Stimulated activated CD8-positive, alpha-beta memory T cell treated with anti-CD3 and anti-CD28 coated beads, Interleukin-15, amount 100 ng/mL, for 4 hours (primary cell): ENCODE measurements around the gene HIVEP2.

Experiments
- DNase-seq, 2 donors: peaks; one replicate each; pipeline ENCODE4 v3.0.0-alpha.2; 2020; ENCODE audit warnings: low read depth in 2 of 2

The HIVEP2 gene

DNA sequence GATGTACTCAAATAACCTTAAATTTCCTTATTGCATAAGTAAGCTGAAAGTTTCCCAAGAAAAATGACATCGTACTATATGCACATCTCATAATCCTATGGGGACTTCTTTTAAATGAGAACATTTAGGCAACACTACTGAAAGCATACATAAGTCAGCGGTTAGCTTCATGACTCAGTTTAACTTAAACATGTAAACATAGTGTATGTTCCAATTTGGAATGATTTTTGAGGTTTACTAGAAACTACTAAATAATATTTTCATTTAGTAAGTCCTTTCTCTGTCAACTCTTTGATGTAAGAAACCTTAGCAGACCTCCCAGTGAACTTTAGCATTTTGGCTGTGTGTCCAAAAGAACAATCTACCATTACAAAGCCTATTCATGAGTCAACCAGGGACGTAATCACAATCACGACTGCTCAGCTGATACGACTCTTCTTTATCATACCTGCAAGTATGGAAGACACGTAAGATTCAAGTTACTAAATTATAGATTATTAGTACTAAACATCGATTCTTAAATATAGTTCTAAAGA lies 19.3 kb downstream of the HIVEP2 start:
- no peak for DNase-seq

DNA sequence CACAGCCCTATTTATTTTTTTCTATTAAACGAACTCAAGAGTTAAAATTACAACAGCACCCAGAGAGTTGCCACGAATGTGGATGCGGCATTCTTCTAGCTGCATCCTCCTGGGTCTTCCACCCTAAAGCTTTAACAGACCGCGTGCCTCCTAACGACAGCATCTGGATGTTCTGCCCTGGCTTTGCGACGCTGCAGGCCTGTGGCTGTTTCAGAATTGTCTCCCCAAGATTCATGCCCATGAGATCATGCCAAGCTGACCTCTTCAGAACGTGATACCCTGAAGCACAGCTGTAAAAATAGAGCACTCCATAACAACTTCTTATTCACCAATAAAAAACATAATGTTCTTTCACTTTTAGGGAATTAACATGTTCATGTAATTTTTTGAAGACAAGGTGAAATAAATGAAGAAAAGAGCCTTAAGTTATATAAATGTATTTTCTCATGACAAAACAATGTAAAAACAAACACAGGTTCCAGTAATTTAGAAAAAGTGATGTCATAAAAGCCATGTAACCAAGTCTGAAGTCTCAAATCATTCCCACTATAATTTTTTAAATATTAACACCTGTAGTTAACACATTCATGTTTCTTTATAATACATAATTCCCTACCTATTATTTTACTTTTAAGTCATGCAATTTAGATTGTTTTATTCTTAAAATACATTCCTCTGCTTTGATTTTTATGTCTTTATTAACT lies 26.5 kb downstream of the HIVEP2 start:
- no peak for DNase-seq

DNA sequence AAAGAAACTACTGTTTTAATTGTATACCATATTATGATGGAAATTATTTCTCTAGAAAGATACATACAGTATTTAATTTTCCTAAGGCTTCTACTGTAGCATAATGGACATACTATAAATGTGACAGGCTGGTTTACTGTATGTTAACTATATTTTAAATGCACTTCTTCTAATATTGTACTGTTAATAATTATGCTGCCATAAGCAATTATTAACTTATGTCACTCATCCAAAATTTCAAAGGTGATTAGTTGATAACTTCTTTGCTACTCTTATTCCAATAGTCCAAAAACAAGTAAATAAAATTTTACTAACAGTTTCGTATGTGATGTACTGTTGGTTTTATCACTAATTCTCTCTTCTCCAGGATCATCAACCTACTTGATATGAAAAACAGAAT lies 28.1 kb downstream of the HIVEP2 start:
- DNase-seq, result no peak

DNA sequence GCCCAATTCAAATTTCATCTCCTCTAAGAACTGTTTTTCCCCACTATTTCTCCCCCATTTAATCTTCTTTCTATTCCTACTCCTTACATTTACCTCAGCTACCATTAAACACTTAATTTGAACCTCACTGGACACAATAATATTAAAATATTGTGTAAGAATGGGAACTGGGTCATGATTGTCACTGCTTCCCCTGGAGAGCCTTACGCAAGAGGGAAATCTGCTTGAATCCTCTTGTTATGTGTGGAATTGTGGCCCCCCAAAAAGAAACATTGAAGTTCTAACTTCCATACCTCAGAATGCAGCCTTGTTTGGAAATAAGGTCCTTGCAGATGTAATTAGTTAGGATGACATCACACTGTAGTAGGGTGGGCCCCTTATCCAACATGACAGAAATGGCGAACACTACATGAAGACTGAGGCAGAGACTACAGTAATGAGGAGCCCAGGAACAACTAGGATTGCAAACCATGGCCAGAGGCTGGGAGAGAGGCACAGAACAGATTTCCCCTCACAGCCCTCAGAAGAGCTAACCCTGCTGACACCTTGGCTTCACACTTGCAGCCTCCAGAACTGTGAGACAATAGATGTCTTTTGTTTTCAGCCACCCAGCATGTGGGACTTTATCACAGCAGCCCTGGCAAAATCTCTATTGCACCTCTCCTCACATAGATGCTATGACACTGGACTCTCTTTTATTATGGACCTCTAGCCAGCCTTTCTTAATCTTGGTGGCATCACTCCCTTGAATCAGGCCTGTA lies 29.9 kb downstream of the HIVEP2 start:
- no peak for DNase-seq

DNA sequence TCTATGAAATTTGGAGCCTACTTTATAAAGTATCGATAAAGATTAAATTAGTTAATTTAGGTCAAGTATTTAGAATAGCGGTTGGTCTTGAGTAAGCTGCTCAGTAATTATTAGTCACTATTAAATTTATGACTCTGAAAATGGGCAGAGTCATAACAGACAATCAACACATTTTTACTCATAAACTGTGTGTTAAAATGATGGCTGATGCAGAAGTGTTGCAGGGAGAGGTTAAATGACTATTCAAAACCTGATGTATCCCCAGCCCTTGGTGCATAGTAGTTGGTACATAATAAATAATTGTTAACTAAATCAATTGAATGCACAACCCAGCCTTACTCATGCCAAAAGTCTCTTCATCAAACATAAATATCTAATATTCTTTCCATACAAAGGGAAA lies 30.6 kb downstream of the HIVEP2 start:
- DNase-seq, result no peak

DNA sequence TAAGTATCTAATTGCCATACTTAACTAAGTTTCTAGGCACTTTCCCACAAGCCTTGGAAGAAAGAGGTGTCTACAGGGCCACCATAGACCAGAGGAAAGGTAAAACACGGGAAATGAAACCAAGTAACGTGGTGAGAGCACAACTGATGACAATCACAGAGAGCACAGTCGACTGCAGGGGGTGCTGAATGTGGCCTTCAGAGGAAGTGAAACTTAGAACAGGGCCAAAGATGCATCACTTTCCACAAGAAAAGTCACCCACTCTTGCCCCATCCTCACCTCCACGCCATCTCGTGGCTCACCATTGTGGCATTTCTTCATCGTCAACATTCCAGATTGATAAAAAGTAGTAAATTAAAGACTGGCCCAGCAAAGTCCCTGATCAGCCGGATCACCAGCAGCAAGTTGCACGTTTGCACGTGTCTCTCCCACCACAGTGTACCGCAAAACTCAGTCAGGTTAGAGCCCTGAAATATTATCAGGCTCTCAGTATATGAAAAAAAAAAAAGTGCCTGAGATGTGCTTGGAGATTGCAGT lies 31.4 kb downstream of the HIVEP2 start:
- peak; percentile 41 to 63 for DNase-seq

DNA sequence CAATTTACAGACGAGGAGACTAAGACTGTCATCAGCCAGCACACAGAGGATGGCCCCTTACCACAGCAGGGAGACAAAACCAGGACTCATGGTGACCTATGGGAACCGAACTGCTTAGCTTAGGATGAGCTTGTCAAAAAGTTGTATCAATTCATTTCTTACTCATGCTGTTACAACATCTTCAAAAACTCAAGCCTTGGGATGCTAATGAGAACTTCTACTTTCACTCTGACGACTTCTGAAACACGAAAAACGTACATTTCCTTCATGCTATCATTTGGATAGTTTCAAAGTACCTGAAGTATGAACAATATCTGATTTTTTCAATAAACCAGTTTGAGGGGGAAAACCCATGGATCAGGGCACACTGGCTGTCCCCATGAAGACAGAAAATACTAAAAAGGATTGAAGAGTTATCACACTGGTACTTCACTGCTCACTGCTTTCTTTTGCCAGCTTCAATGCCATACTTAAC lies 31.9 kb downstream of the HIVEP2 start:
- no peak for DNase-seq

DNA sequence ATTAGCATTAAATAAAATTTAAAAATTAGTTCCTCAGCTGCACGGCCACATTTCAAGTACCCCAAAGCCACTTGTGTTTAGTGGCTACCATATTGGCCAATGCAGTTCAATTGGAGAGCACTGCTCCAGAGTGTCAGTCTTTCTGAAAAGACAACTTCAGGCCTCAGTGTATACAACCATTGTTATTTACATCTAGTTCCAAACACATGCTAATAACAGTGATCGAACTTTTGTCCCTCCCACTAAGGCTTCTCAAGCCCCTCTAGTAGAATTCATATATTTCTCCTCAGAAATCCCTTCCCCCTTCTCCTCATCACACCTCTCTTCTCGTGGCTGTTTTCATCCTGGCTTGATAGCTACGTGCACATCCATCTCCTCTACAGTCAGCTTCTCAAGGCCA lies 32.9 kb downstream of the HIVEP2 start:
- DNase-seq, result no peak

DNA sequence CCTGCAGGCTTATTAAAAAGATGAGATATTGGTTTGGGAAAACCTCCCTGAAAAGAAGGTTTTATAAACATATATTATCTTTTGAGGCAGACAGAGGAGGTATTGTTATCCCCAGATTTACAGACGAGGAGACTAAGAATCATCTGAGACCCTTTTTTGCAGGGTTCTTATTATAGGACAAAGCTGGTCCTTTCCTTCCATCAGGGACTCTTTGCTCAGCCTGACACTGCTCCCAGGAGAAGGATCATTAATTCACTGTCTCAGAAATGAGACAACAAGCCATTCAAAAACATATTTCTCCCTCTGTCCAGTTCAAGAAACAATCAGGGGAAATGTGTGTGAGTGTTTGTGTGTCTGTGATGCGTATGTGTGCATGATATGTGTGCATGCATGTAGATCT lies 33.5 kb downstream of the HIVEP2 start:
- DNase-seq, result no peak

DNA sequence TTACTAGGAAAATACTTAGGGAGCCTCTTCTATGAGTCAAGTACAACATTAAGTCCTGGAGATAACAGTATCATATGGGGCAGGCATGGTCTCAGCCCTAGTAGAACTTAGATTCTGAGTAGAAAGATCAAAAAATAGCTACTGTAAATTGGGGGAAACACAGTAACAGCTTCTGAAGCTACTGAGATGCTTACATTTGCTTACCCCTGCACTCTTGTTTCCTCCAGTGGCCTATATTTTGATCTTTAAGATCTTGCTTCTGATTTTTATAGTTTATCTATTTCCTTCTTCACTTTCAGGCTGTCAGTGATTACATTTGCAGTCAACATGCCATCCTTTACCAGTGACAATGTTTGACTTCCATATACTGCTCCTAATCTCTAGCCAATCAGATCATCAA lies 35.3 kb downstream of the HIVEP2 start:
- DNase-seq, result no peak

DNA sequence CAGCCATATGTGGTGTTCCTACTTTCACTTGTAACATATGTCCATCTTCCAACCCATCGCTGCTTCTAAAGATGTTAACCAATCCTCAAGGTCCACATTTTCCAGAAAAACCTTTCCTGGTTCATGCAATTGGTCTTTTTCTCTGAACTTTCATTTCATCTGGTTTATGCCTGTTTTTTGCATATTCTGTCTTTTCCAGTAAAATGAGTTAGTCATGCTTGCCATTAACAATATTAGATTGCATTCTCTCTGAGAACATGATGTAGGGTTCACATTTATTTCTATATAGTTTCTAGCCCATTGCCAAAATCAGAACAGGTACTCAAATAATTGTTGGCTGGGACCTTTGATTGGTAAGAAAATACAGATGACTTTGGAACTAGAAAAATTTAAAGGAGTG lies 36.7 kb downstream of the HIVEP2 start:
- no peak for DNase-seq

DNA sequence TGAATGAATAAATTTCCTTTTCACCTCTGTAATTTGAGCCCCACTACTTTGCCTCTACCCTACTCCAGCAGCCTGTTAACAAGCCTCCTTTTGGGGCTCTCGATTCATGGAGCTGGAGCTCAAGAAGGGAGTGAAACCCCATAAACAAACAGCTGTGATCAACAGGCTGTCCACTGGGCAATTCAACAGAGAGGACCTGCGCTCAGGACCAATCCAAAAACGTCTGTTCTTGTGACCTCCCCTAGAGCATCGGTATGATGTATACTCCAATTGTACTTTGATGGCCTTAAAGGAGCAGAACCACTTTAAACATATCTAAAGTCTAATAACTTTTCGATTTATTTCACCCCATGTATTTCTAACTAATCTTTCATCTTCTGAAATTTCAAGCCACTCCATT lies 37.4 kb downstream of the HIVEP2 start:
- no peak for DNase-seq

DNA sequence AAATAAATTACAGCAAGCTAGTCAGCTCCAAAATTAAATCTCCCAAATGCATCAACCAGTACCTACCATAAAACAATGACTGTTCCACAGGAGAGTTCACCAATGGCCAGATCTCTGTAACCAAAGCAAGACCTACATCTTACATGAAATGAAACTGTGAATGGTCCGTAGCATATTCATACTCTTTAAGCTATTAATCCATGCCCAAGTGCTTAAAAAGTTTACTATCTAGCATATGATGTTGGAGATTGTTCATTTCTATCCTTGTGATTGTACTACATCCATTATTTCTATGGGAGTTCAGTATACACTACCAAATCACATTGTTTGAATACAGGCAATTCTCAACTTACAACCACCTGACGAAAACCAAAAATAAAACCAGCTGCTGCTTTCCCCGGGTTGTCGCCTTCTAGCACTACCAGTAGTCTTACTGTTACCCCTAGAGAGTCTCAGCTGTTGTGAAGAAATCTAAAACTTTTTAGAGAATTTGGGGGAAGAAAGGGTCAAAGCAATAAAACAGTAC lies 38.0 kb downstream of the HIVEP2 start:
- DNase-seq, result no peak

DNA sequence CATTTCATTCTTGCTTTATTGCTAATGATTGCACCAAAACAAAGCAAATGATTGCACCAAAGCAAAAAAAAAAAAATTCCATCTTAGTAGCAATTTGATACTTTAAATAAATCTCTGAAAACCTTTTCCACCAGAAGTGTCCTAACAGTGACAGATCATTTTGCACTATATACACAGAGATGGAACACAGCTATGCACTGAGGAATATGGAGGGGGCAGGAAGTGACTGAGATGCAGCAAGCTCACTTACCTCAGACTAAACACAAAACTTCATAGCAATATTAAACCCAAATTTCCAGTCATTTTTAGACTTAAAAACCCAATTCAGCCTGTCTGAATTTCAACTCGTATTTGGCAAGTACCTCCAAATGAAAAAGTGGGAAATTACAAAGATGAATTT lies 41.2 kb downstream of the HIVEP2 start:
- DNase-seq, result no peak

DNA sequence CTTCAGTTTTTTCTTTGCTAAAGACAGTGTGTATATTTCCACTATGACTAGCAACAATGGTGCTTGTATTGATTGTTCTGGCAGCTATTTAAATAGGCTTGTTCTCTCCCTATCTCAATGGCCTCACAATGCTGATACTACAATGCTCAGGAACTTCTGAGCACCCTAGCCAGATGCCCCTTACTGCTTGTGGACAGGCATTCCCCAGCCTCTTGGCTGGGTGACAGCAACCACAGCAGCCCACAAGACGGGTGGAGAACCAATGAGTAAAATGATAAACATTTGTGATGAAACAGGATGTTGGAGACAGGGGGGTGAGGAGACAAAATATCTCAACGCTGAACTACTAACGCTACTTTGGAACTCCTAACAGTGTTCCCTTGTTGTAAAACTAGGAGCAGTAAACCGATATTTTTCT lies 42.3 kb downstream of the HIVEP2 start:
- DNase-seq, result peak; percentile 44 to 52

DNA sequence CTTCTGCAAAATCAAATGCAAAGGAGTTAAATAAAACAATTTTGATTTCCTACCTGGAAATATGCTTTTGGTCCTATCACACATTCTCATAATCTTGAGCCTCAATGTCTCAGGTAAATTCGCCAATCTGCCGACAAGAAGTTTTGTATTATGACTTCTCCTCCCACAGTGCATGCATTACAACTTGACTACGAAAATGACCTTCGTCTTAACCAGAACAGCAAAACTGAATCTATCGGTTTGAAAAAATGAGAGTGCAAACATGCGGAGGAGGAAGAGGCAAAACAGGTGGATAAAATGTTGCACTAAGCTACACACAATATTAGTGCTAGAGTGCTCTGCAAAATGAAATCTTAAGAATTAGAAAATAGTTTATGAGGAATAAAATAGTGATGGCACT lies 43.4 kb downstream of the HIVEP2 start:
- no peak for DNase-seq

DNA sequence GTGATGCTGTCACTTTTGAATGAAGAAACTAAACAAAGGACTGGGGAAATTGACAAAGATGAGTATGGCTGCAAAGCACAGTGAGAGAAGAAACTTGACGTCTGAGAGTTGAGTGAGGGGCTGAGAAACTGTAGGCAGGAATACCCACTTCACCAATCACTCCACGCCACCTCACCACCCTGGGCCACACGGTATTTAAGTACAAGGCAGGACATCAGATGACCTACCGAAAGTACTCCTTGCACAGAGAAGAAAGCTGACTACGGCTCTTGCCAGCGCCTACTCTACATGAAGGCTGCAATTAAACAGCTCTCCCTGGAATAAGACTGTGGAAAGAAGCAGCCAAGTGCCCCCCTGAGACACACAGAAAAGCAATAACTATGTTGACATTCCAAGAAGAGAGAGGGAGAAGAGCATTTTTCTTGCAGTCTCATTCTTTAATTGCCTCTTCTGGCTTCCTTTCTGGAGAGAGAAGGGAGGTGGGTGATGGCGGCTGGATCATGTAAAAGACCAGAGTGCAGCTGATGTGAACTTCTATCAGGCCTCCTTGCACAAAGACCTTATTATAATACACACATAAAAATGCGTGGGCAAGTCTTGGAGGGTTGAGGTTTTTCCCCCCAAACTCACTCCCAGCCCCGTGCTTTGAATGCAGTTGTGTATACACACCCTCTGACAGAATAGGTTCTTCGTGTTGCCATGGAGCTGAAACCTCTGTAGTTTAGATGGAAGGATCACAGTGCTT lies 44.6 kb downstream of the HIVEP2 start:
- DNase-seq, result no peak

DNA sequence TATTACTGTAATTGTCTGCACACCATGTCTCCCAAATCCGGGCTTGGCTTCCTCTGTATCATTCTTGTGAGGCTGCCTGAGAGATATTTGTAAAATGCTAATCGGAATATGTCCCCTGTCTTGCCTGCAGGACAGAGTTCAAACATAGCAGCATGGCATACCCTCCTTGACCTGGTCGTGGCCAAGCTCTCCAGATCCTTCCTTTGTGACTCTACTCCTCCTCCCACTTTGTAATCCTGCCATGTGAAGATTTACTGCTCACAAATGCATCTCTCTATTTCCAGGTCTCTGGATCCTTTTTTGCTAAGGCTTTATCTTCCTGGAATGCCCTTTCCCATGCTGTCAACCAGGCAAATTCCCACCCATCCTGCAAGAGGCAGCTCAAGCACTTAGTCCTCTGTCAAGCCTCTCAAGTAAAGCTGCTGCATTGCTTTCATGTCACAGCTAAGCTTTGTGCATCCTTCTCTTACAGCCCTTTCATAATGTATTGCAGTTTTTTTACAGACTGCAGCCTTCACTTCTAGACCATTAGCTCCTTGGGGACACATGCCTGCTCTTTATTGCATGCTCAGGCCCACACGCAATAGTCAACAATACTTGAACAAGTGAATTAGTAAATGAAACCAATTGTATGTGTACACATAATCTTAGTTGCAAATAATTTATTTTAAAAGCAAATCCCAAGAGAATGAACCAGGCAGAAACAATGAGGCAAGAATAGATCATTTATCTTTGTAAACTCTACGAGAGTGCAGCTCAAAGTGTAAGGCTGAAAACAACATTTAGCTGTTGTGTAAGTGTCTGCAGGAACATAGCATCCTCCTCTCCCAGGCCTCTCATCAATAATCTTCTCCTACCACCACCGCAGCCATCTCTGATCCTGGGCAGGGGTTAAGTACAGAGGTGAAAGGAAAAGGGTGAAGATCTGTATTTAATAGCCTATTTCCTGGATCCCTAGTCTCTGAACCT lies 45.8 kb downstream of the HIVEP2 start:
- no peak for DNase-seq

DNA sequence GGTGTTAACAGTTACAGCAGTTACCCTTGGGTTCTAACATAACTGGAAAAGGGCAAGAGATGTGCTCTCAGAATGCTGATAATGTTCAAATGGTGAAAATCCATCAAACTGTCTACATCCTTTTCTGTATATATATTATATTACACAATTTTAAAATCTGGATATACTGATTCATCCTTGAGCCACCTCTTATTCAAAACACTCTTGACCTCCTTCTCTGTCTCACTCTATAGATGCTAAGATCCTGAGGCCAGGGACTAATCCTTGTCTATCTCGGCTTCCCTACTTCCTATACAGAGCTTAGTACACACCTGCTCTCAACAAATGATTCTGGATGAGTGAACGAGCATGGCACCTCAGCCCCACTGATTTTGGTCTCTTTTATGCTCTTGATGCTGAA lies 47.3 kb downstream of the HIVEP2 start:
- no peak for DNase-seq

DNA sequence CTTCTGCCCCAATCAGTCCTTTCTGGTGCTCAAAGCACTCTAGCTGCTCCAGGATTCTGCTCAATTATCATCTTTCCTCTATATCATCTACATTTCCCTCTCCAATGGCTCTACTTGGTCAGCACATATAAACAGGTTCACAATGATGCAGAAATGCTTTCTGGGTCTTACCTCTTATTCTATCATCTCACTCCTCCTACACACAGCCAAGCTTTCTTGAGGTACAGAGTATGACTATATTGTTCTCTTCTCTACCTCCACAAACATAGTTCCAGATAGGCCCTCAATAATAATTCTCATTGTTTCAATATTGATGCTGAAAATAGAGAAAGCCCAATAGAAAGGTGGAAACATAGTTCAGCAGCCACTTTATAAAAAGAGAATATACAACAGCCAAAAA lies 48.2 kb downstream of the HIVEP2 start:
- no peak for DNase-seq

DNA sequence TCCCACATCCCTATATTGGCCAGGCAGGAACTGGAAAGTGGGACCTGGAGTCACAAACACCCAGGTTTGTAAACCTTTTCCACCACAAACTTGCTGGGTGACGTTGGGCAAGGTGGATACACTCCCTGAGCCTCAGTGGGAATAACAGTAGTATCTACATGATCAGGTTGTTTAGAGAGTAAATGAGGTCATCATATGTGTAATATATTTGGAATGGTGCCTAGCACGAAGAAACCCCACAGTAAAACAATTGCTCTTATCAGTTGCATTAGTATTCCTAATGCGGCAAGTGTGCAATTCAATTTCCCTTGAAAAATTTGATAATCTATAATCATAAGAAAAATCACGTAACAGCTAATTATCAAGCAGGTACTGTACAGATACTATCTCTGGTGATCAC lies 51.9 kb downstream of the HIVEP2 start:
- DNase-seq, result no peak
